NCI-H1436 (cell line): ENCODE results near the gene MED15.
"Not testable (repeated sequence)": the region's sequence is repeated elsewhere in the genome, so short reads cannot be mapped to it uniquely, and the experiment has no call there.

Source experiments
- DNase-seq: peaks from one replicate; lab custom pipeline; 2025; lab: John Stamatoyannopoulos, UW

MED15 gene

DNA sequence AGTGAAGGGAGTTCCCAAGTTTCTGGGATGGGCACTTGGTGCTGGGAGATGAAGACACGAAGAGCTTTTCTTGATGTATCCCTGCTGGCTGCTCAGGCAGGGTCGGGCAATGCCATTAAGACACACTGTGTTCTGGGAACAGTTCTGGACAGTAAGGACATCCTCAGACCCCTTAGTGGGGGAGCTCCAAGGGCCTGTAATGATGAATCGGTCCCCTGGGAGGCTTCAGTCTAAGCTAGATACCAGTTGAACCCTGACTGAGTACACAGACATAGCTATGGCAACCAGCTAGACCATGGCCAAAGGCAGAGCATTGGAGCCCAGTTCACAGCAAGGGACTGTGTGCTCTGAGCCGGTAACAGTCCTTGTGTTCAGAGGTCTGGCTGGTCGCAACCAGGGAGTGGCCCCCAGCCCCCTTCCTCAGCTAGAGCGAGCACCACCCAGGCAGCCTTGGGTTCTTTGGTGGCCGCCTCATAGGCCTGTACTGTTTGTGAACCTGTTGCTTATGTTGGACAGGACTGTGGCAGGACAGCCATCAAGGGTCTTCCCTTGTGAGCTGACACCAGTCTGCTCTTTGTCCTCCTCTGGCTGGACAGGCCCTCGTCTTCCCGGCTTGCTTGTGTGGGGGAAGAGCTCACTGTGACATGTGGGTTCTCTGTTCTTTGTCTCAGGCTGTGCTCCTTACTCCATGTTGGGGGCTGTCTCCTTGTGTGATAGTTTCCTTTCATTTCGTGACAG, 25.0 kb downstream of the MED15 start:
- DNase-seq = no peak

GRCh38 chr22:20533095-20533878, 25.9 kb downstream of the MED15 start:
- DNase-seq = no peak

GRCh38 chr22:20533879-20534265, 26.5 kb downstream of the MED15 start:
- no peak for DNase-seq

DNA sequence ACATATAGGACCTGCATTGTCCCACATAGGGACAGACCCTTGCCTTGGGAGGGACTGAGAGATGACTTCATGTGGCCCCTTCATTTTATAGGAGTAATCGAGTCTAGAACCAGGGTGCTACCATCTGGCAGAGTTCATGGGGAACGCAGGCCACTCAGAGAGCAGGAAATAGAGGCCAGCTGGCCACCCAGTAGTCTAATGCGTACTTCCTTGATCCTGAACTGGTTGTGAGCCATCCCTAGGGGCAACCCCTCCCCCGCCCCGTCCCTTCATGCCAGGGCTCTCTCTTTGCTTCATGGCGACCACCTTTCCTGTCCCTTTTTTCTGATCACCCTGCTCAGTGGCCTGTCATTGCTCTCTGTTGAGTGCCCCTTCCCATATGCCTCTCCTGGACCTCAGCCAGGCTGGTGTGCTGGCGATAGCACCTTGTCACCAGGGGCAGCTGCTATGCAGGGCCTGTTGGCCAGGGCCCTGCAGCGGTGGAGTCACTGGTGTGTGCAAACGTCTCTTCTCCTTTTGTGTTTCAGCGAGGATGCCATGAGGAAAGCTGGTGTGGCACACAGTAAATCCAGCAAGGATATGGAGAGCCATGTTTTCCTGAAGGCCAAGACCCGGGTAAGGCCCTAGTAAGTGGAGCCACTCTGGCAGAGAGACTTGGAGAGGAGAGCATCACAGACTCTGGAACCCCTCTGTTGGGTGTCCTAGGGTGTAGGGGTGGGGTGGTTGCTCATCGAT, 29.3 kb downstream of the MED15 start:
- no peak for DNase-seq

DNA sequence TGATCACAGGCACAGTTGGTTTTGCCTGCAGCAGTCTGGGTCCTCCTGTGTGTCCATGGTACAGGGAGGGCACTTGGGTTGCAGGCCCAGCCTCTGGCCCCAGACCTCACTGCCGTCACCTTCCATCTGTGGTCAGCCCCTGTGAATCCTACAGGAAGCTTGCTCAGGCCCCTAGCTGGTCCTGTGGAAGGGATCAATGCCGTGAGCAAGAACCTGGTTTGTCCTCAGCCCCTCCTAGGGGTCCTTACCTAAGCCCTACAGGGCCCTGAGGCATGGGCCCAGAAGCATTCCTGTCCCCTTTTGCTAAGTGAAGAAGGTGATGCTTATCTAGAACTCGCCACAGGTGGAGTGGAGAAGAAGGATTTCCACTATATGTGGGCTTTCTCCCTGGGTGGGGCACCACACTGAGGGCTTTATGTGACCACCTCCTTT, 29.9 kb downstream of the MED15 start:
- DNase-seq = no peak

GRCh38 chr22:20537983-20538382, 30.6 kb downstream of the MED15 start:
- DNase-seq = no peak

- not testable (repeated sequence) for DNase-seq
Measured at GRCh38 chr22:20538875-20539274, 31.5 kb downstream of the MED15 start.

- DNase-seq = no peak
Measured at GRCh38 chr22:20542055-20542454, 34.6 kb downstream of the MED15 start.

DNA sequence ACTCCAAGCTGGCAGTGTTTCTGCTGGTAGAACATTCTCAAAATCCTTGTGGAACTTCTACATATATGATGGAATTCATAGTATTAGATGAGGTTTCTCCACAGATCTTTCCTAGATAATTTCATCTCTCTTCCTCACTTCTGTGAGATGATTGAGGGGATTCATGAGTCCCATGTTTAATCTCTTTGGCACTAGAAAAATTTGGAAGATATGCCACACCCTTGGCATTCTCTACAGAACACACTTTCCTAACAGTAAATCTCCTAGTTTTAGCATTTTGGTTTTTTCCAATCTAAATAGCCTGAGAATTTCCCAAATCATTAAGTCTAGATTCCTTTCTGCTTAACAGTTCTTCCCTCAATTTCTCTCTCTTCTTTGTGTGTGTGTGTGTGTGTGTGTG, 35.3 kb downstream of the MED15 start:
- no peak for DNase-seq

- DNase-seq = not testable (repeated sequence)
Measured at GRCh38 chr22:20545318-20545634, 37.9 kb downstream of the MED15 start.

GRCh38 chr22:20545681-20546521, 38.5 kb downstream of the MED15 start:
- DNase-seq = no peak

DNA sequence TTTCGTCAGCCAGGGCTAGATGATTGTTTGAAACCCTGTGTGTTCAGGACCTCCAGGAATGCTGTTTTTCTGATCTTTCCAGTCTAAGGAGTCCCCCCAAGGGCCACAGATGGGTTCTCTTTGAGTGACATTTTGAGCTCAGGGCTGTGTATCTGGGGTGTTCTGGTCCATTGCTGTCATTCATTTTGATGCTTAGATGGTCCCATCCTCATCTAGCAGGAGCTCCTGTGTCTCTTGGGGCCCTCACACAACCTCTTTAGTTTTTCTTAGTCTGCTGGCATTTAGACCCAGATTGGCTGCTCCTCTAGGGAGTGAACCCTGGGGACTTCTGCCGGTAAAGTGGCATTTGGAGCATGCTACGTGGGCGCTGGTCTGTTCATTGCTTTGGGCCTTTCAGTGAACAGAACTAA, 39.1 kb downstream of the MED15 start:
- no peak for DNase-seq

- DNase-seq = no peak
Measured at GRCh38 chr22:20547029-20547428, 39.6 kb downstream of the MED15 start.

DNA sequence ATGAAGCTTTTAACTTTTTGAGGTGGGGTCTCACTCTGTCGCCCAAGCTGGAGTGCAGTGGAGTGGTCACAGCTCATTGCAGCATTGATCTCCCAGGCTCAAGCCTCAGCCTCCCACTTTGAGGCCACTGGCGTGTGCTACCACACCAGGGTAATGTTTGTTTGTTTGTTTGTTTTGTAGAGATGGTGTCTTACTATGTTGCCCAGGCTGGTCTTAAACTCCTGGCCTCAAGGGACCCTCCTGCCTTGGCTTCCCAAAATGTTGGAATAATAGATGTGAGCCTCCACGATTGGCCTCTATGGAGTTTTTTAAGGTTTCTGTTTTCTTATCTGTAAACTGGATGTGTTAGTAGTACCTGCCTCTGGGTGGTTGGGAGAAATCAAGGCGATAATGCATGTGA, 41.4 kb downstream of the MED15 start:
- no peak for DNase-seq

- DNase-seq = no peak
Measured at GRCh38 chr22:20549232-20549841, 41.9 kb downstream of the MED15 start.

DNA sequence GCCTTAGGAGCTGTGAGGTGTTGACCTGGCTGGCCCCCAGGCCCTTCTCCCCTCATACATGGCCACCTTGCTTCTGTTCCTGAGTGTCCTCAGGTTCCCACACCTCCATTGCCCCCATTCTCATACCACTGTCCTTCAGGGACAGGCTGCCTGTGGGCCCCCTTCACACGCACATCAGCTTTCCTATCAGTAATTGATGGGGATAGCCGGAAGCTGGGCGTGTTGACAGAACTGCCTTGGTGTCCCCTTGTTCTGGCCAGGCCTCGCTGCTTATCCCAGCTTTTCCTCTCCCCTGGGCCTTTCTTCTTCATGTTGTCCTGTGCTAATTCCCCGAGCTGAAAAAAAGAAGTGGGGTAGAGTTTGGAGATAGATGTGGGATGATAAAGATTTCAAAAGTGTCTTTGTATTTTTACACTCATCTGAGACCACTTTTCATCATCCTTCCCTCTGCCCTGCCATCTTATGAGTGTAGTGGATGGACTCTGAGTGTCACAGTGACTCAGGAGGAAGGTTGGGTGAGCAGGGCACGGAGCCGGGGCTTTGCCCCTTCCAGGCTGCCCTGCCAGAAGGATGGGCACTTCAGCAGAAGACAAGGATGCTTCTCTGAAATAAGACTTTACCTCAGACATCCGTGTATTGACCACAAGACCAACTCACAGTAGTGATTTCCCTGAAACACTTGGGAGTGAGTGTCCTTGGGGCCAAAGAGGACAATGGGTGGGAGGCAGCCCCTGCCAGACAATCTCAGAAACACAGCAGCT, 42.8 kb downstream of the MED15 start:
- DNase-seq = no peak

- no peak for DNase-seq
Measured at GRCh38 chr22:20550851-20551744, 43.7 kb downstream of the MED15 start.

DNA sequence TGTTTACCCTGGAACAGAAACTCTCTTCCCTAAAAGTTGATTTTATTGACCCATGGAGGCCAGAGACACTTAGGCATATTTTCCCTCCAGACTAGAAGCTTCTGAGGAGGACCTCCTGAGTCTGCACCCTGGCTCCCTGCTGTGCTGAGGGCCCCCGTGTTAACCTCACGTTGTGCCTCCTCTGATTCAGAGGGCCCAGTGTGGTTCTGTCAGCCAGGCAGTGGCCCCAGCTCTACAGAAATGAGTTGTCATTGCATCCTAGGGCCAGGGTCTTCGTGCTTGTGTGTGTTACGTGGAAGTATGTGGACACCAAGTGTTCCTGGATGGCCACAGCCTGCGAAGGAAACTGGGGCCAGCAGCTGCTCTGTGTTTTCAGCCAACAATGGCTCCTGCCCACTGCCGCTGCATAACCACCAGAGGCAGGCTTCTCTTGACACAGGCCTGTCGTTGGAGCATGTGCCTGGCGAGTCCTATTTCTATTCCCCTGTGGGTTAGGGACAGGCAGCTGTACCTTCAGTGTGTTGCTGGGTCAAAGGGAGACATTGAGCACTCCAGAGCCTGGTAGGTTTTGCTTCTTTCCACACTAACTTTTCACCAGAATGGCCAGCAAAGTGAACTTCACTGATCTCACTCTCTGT, 44.5 kb downstream of the MED15 start:
- DNase-seq = peak; percentile 45
